Neural progenitor cell (in vitro differentiated cells): ENCODE results near the gene CSNK2A1.

ENCODE experiments used
- CTCF ChIP-seq: fragments of 200-600 bp; sonication (generic); IDR thresholded peaks from 2 replicates; pipeline ENCODE4 v1.5.1; 2017; ENCODE audit warnings: antibody characterized with exemption, mild to moderate bottlenecking
- EZH2 ChIP-seq: fragments of 200-600 bp; sonication (generic); IDR thresholded peaks from 2 replicates; pipeline ENCODE4 v1.6.1; 2017; ENCODE audit warnings: antibody characterized with exemption, mild to moderate bottlenecking, moderate library complexity
- EZH2phosphoT487 ChIP-seq: fragments of 200-600 bp; sonication (generic); IDR thresholded peaks from 2 replicates; pipeline ENCODE4 v1.6.1; 2017; ENCODE audit warnings: antibody characterized with exemption

DNA sequence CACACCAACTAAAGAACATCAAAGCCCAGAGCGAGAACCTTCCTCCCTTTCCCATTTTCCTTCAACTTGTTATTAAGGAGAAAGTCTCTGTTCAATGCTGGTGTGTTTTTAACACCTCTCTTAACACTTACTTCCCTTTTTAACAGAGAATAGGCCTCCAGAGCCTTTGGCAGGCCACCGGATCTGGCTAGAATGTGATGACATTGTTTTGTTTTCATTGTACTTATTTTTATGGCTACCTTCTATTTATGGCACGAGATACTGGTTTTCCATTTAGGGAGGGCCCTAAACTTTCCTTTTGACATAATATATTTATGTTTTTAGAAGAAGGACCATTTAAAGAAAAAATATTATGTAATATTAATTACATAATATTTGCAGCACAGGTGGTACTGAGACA, 44.9 kb upstream of the CSNK2A1 start:
- TF ChIP-seq CTCF (no peak), EZH2 (no peak), EZH2phosphoT487 (no peak)
